ENCODE results near the gene NEAT1. TPM values are rescaled to one million over a fixed set of nuclear protein-coding genes. Genes with fewer than 3 reads are reported as not detected.
A peak's percentile ranks its signal among the peaks of the same experiment; 100 is the strongest.

NEAT1 gene
- total RNA-seq, 4 donors from 2014 or later = 42.8 to 181 (median 96.0) TPM

GRCh38 chr11:65390996-65391395 is 31.6 kb upstream of the NEAT1 start:
- H3K4me3 ChIP-seq = peak overlapping the region; percentile 15 to 22 (median 21)

GRCh38 chr11:65392186-65392829 is 30.3 kb upstream of the NEAT1 start:
- H3K27me3 ChIP-seq = no peaks in the 10 kb centered on the region
- H3K27ac ChIP-seq (replicated peaks in 1 of 4) = peak overlapping the region in 2 of 4 donors; percentile 20 to 77
- WGBS = 94% methylated on average over 9 of the region's 13 CpGs
- no peak for TF ChIP-seq EP300 (IDR thresholded peaks at IDR 0.05)
- no peak for TF ChIP-seq CTCF (IDR thresholded peaks at IDR 0.05)
- no peak for TF ChIP-seq POLR2A (IDR thresholded peaks at IDR 0.05; ENCODE audit: low read depth)
- TF ChIP-seq POLR2AphosphoS5 (IDR thresholded peaks at IDR 0.05) = no peak
- no peak overlapping the region for H3K4me3 ChIP-seq
- H3K4me1 ChIP-seq = peaks cover 44 to 53% (median 48%) of the 10 kb centered on the region in 4 donors
- no peaks in the 10 kb centered on the region for H3K9me3 ChIP-seq
- intact Hi-C loops (cut with DNase I) = no loop called here
- peaks cover 26 to 61% (median 56%) of the 10 kb centered on the region in 4 donors for H3K36me3 ChIP-seq
- no peak for DNase-seq (ENCODE audit: extremely low spot score)

More at GRCh38 chr11:65390996-65391395, 31.6 kb upstream of the NEAT1 start:
- DNase-seq (ENCODE audit: extremely low spot score) = no peak
- 71% methylated on average over 7 of the region's 9 CpGs for WGBS
- Histone ChIP-seq H3K27ac (replicated peaks in 1 of 4) (peak overlapping the region; percentile 53 to 77 (median 62)), H3K36me3 (peaks cover 12 to 48% (median 43%) of the 10 kb centered on the region in 4 donors), H3K4me1 (peaks cover 51 to 61% (median 57%) of the 10 kb centered on the region in 4 donors), H3K27me3 (no peaks in the 10 kb centered on the region), H3K9me3 (no peaks in the 10 kb centered on the region)
- TF ChIP-seq EP300 (IDR thresholded peaks at IDR 0.05) (no peak), POLR2AphosphoS5 (IDR thresholded peaks at IDR 0.05) (no peak), POLR2A (IDR thresholded peaks at IDR 0.05; ENCODE audit: low read depth) (no peak), CTCF (IDR thresholded peaks at IDR 0.05) (no peak)
- intact Hi-C loops (cut with DNase I) = no loop called here

GRCh38 chr11:65392899-65393298 is 29.7 kb upstream of the NEAT1 start:
- H3K4me3 ChIP-seq = no peak overlapping the region
- intact Hi-C loops (cut with DNase I) = no loop called here
- no peaks in the 10 kb centered on the region for H3K9me3 ChIP-seq
- no peak overlapping the region for H3K27ac ChIP-seq (replicated peaks in 1 of 4)
- no peaks in the 10 kb centered on the region for H3K27me3 ChIP-seq
- WGBS = 80% methylated on average over 4 of the region's 5 CpGs
- peaks cover 38 to 47% (median 42%) of the 10 kb centered on the region in 4 donors for H3K4me1 ChIP-seq
- DNase-seq (ENCODE audit: extremely low spot score) = no peak
- TF ChIP-seq EP300 (IDR thresholded peaks at IDR 0.05) (no peak), CTCF (IDR thresholded peaks at IDR 0.05) (no peak), POLR2A (IDR thresholded peaks at IDR 0.05; ENCODE audit: low read depth) (no peak), POLR2AphosphoS5 (IDR thresholded peaks at IDR 0.05) (no peak)
- H3K36me3 ChIP-seq = peaks cover 30 to 67% (median 62%) of the 10 kb centered on the region in 4 donors

- Histone ChIP-seq H3K27ac (replicated peaks in 1 of 4) (no peak overlapping the region), H3K4me3 (no peak overlapping the region), H3K9me3 (no peaks in the 10 kb centered on the region), H3K36me3 (peaks cover 33 to 74% (median 69%) of the 10 kb centered on the region in 4 donors), H3K27me3 (no peaks in the 10 kb centered on the region), H3K4me1 (peaks cover 32 to 40% (median 35%) of the 10 kb centered on the region in 4 donors)
- intact Hi-C loops (cut with DNase I) = no loop called here
- 84% methylated on average over 9 of the region's 17 CpGs for WGBS
- no peak for TF ChIP-seq EP300 (IDR thresholded peaks at IDR 0.05)
- TF ChIP-seq CTCF (IDR thresholded peaks at IDR 0.05) = no peak
- no peak for TF ChIP-seq POLR2AphosphoS5 (IDR thresholded peaks at IDR 0.05)
- TF ChIP-seq POLR2A (IDR thresholded peaks at IDR 0.05; ENCODE audit: low read depth) = no peak
- DNase-seq (ENCODE audit: extremely low spot score) = no peak
Measured at GRCh38 chr11:65393513-65394079, 29.0 kb upstream of the NEAT1 start.

All from esophagus muscularis mucosa (tissue), 4 donors.